Stimulated activated naive B cell treated with anti-CD40 and anti-IgM and Interleukin-4, amounts not matched to agents 10 μg/mL and 1 μg/mL and 100 μg/mL, for 72 hours (primary cell): Measurements from ENCODE around the gene BRIP1.
"Not testable (repeated sequence)": the region's sequence is repeated elsewhere in the genome, so short reads cannot be mapped to it uniquely, and the experiment has no call there.

Experiments
- ATAC-seq, 2 donors: fragments of 150-1000 bp; cut with Tn5 transposase; replicated peaks; 2 replicates each; pipeline ENCODE4 v1.10.0; 2021; ENCODE audit warnings: moderate library complexity in 1 of 2
- DNase-seq: peaks from one replicate; pipeline ENCODE4 v3.0.0; 2021
- H3K27ac Mint-ChIP-seq: one replicate; pipeline ENCODE4 v1.8.0; 2022; ENCODE audit warnings: mild to moderate bottlenecking, mixed read lengths
- H3K27me3 Mint-ChIP-seq, 2 donors: one replicate each; pipeline ENCODE4 v1.8.0; 2022; ENCODE audit warnings: mixed read lengths in 2 of 2
- H3K36me3 Mint-ChIP-seq, 2 donors: one replicate each; pipeline ENCODE4 v1.8.0; 2022; ENCODE audit warnings: mixed read lengths in 2 of 2, mild to moderate bottlenecking in 1 of 2
- H3K4me1 Mint-ChIP-seq, 2 donors: one replicate each; pipeline ENCODE4 v1.8.0; 2022; ENCODE audit warnings: mixed read lengths in 2 of 2, mild to moderate bottlenecking in 1 of 2
- H3K4me3 Mint-ChIP-seq, 2 donors: one replicate each; pipeline ENCODE4 v1.8.0; 2022; ENCODE audit warnings: mild to moderate bottlenecking in 2 of 2, mixed read lengths in 2 of 2, moderate library complexity in 1 of 2
- H3K9me3 Mint-ChIP-seq, 2 donors: one replicate each; pipeline ENCODE4 v1.8.0; 2022; ENCODE audit warnings: mixed read lengths in 2 of 2, mild to moderate bottlenecking in 1 of 2

The BRIP1 gene

GRCh38 chr17:61724777-61725176, 138.6 kb downstream of the BRIP1 start:
- DNase-seq (no peak), ATAC-seq (no peak)
- no peak overlapping the region for H3K4me3 Mint-ChIP-seq
- no peak overlapping the region for H3K27ac Mint-ChIP-seq
- no peaks in the 10 kb centered on the region for H3K27me3 Mint-ChIP-seq
- peaks cover 0 to 2% of the 10 kb centered on the region in 2 donors for H3K4me1 Mint-ChIP-seq
- H3K9me3 Mint-ChIP-seq, result no peaks in the 10 kb centered on the region
- H3K36me3 Mint-ChIP-seq, result peaks cover 0 to 5% of the 10 kb centered on the region in 2 donors

- H3K4me3 Mint-ChIP-seq, result no peak overlapping the region
- peaks cover 0 to 2% of the 10 kb centered on the region in 2 donors for H3K4me1 Mint-ChIP-seq
- no peaks in the 10 kb centered on the region for H3K27me3 Mint-ChIP-seq
- no peaks in the 10 kb centered on the region for H3K9me3 Mint-ChIP-seq
- peaks cover 0 to 5% of the 10 kb centered on the region in 2 donors for H3K36me3 Mint-ChIP-seq
- DNase-seq (no peak), ATAC-seq (no peak)
- no peak overlapping the region for H3K27ac Mint-ChIP-seq
Measured at GRCh38 chr17:61723914-61724313, 139.4 kb downstream of the BRIP1 start.

GRCh38 chr17:61723183-61723582, 140.1 kb downstream of the BRIP1 start:
- peaks cover 4 to 5% of the 10 kb centered on the region in 2 donors for H3K9me3 Mint-ChIP-seq

GRCh38 chr17:61722398-61722797, 140.9 kb downstream of the BRIP1 start:
- H3K4me1 Mint-ChIP-seq, result no peaks in the 10 kb centered on the region
- peaks cover 7 to 12% of the 10 kb centered on the region in 2 donors for H3K36me3 Mint-ChIP-seq
- H3K4me3 Mint-ChIP-seq, result no peak overlapping the region
- H3K27me3 Mint-ChIP-seq, result no peaks in the 10 kb centered on the region
- DNase-seq, result no peak
- no peak overlapping the region for H3K27ac Mint-ChIP-seq
- peaks cover 7 to 11% of the 10 kb centered on the region in 2 donors for H3K9me3 Mint-ChIP-seq
- ATAC-seq, result no peak

More at GRCh38 chr17:61723183-61723582, 140.1 kb downstream of the BRIP1 start:
- Mint-ChIP-seq H3K36me3 (peaks cover 2 to 5% of the 10 kb centered on the region in 2 donors), H3K4me1 (no peaks in the 10 kb centered on the region), H3K27ac (no peak overlapping the region), H3K4me3 (no peak overlapping the region), H3K27me3 (no peaks in the 10 kb centered on the region)
- DNase-seq (no peak), ATAC-seq (no peak)

GRCh38 chr17:61720016-61720795, 143.1 kb downstream of the BRIP1 start:
- DNase-seq (no peak), ATAC-seq (no peak)
- Mint-ChIP-seq H3K27me3 (no peaks in the 10 kb centered on the region), H3K4me1 (no peaks in the 10 kb centered on the region), H3K27ac (no peak overlapping the region), H3K4me3 (no peak overlapping the region), H3K9me3 (peaks cover 9 to 13% of the 10 kb centered on the region in 2 donors), H3K36me3 (peaks cover 7 to 13% of the 10 kb centered on the region in 2 donors)

- peaks cover 7 to 13% of the 10 kb centered on the region in 2 donors for H3K36me3 Mint-ChIP-seq
- DNase-seq, H3K27me3 Mint-ChIP-seq, H3K4me1 Mint-ChIP-seq, H3K4me3 Mint-ChIP-seq, ATAC-seq, H3K27ac Mint-ChIP-seq: not testable (repeated sequence)
- peaks cover 9 to 13% of the 10 kb centered on the region in 2 donors for H3K9me3 Mint-ChIP-seq
Measured at GRCh38 chr17:61719220-61719619, 144.1 kb downstream of the BRIP1 start.

GRCh38 chr17:61718022-61718421, 145.3 kb downstream of the BRIP1 start:
- no peak for ATAC-seq
- no peak for DNase-seq
- Mint-ChIP-seq H3K27me3 (no peaks in the 10 kb centered on the region), H3K9me3 (peaks cover 9 to 13% of the 10 kb centered on the region in 2 donors), H3K36me3 (peaks cover 7 to 13% of the 10 kb centered on the region in 2 donors), H3K27ac (no peak overlapping the region), H3K4me1 (no peaks in the 10 kb centered on the region), H3K4me3 (no peak overlapping the region)

- peaks cover 9 to 13% of the 10 kb centered on the region in 2 donors for H3K9me3 Mint-ChIP-seq
- no peak overlapping the region for H3K27ac Mint-ChIP-seq
- H3K4me1 Mint-ChIP-seq, result no peaks in the 10 kb centered on the region
- H3K27me3 Mint-ChIP-seq, result no peaks in the 10 kb centered on the region
- H3K36me3 Mint-ChIP-seq, result peaks cover 7 to 13% of the 10 kb centered on the region in 2 donors
- ATAC-seq (no peak), DNase-seq (no peak)
- no peak overlapping the region for H3K4me3 Mint-ChIP-seq
Measured at GRCh38 chr17:61717352-61717751, 146.0 kb downstream of the BRIP1 start.

GRCh38 chr17:61716225-61716829, 147.0 kb downstream of the BRIP1 start:
- no peak for ATAC-seq
- no peak for DNase-seq
- Mint-ChIP-seq H3K9me3 (peaks cover 9 to 13% of the 10 kb centered on the region in 2 donors), H3K4me1 (no peaks in the 10 kb centered on the region), H3K27me3 (no peaks in the 10 kb centered on the region), H3K27ac (no peak overlapping the region), H3K36me3 (peaks cover 7 to 13% of the 10 kb centered on the region in 2 donors), H3K4me3 (no peak overlapping the region)

- H3K4me3 Mint-ChIP-seq, result no peak overlapping the region
Measured at GRCh38 chr17:61715348-61715747, 148.0 kb downstream of the BRIP1 start.

GRCh38 chr17:61714300-61714699, 149.0 kb downstream of the BRIP1 start:
- H3K27me3 Mint-ChIP-seq, result no peaks in the 10 kb centered on the region
- H3K4me3 Mint-ChIP-seq, result no peak overlapping the region
- no peak overlapping the region for H3K27ac Mint-ChIP-seq
- no peak for DNase-seq
- no peaks in the 10 kb centered on the region for H3K4me1 Mint-ChIP-seq
- no peak for ATAC-seq
- H3K36me3 Mint-ChIP-seq, result peaks cover 7 to 13% of the 10 kb centered on the region in 2 donors
- H3K9me3 Mint-ChIP-seq, result peaks cover 9 to 13% of the 10 kb centered on the region in 2 donors

More at GRCh38 chr17:61715348-61715747, 148.0 kb downstream of the BRIP1 start:
- DNase-seq, result no peak
- ATAC-seq, result no peak
- Mint-ChIP-seq H3K27me3 (no peaks in the 10 kb centered on the region), H3K36me3 (peaks cover 7 to 13% of the 10 kb centered on the region in 2 donors), H3K4me1 (no peaks in the 10 kb centered on the region), H3K27ac (no peak overlapping the region), H3K9me3 (peaks cover 9 to 13% of the 10 kb centered on the region in 2 donors)

GRCh38 chr17:61713035-61713434, 150.3 kb downstream of the BRIP1 start:
- no peak for ATAC-seq
- no peaks in the 10 kb centered on the region for H3K4me1 Mint-ChIP-seq
- peaks cover 3 to 8% of the 10 kb centered on the region in 2 donors for H3K9me3 Mint-ChIP-seq
- no peaks in the 10 kb centered on the region for H3K27me3 Mint-ChIP-seq
- H3K4me3 Mint-ChIP-seq, result no peak overlapping the region
- H3K27ac Mint-ChIP-seq, result no peak overlapping the region
- no peak for DNase-seq
- H3K36me3 Mint-ChIP-seq, result peaks cover 5 to 11% of the 10 kb centered on the region in 2 donors

GRCh38 chr17:61710546-61710945, 152.8 kb downstream of the BRIP1 start:
- H3K27ac Mint-ChIP-seq, result no peak overlapping the region

GRCh38 chr17:61709567-61709966, 153.8 kb downstream of the BRIP1 start:
- H3K27me3 Mint-ChIP-seq, result no peaks in the 10 kb centered on the region
- H3K4me1 Mint-ChIP-seq, result no peaks in the 10 kb centered on the region
- H3K27ac Mint-ChIP-seq, result no peak overlapping the region
- H3K4me3 Mint-ChIP-seq, result no peak overlapping the region
- peaks cover 3 to 7% of the 10 kb centered on the region in 2 donors for H3K9me3 Mint-ChIP-seq
- DNase-seq (no peak), ATAC-seq (no peak)
- H3K36me3 Mint-ChIP-seq, result peaks cover 2 to 4% of the 10 kb centered on the region in 2 donors

More at GRCh38 chr17:61710546-61710945, 152.8 kb downstream of the BRIP1 start:
- Mint-ChIP-seq H3K36me3 (peaks cover 2 to 4% of the 10 kb centered on the region in 2 donors), H3K27me3 (no peaks in the 10 kb centered on the region), H3K4me3 (no peak overlapping the region), H3K4me1 (no peaks in the 10 kb centered on the region), H3K9me3 (peaks cover 3 to 4% of the 10 kb centered on the region in 2 donors)
- ATAC-seq (no peak), DNase-seq (no peak)
